ENCODE results near the gene GAD1.

Gene GAD1

DNA sequence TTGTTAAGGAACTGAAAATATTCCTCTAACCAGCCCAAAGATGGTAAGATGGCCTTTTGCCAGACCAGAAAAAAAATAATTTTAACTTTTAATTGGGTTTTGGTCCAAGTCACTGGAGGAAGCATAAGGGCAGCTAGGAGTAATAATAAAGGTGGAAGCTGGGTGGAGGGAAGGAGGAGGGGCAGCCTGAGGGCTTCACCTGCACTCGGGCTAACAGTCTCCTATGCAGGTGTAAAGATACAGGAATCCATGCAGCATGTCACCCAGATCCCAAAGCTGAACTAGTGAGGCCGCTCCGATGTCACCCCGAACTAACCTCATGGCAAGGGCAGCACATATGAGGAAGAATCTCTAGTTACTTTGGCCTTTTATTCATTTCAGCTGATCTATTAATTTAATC lies 75.2 kb downstream of the GAD1 start:
- no peak overlapping the region for H3K4me3 ChIP-seq (ENCODE audit: low read length)
- no peak for DNase-seq (ENCODE audit: low read depth)
- TF ChIP-seq, protein P1, sequence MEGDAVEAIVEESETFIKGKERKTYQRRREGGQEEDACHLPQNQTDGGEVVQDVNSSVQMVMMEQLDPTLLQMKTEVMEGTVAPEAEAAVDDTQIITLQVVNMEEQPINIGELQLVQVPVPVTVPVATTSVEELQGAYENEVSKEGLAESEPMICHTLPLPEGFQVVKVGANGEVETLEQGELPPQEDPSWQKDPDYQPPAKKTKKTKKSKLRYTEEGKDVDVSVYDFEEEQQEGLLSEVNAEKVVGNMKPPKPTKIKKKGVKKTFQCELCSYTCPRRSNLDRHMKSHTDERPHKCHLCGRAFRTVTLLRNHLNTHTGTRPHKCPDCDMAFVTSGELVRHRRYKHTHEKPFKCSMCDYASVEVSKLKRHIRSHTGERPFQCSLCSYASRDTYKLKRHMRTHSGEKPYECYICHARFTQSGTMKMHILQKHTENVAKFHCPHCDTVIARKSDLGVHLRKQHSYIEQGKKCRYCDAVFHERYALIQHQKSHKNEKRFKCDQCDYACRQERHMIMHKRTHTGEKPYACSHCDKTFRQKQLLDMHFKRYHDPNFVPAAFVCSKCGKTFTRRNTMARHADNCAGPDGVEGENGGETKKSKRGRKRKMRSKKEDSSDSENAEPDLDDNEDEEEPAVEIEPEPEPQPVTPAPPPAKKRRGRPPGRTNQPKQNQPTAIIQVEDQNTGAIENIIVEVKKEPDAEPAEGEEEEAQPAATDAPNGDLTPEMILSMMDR (conservative IDR thresholded peaks at IDR 0.05; ENCODE audit: low read depth, low read length): no peak

- TF ChIP-seq, protein P1 (conservative IDR thresholded peaks at IDR 0.05; ENCODE audit: low read depth, low read length): no peak
- H3K4me3 ChIP-seq (ENCODE audit: low read length): no peak overlapping the region
- DNase-seq (ENCODE audit: low read depth): no peak
Observed at GRCh38 chr2:170892391-170892951, 75.8 kb downstream of the GAD1 start.

DNA sequence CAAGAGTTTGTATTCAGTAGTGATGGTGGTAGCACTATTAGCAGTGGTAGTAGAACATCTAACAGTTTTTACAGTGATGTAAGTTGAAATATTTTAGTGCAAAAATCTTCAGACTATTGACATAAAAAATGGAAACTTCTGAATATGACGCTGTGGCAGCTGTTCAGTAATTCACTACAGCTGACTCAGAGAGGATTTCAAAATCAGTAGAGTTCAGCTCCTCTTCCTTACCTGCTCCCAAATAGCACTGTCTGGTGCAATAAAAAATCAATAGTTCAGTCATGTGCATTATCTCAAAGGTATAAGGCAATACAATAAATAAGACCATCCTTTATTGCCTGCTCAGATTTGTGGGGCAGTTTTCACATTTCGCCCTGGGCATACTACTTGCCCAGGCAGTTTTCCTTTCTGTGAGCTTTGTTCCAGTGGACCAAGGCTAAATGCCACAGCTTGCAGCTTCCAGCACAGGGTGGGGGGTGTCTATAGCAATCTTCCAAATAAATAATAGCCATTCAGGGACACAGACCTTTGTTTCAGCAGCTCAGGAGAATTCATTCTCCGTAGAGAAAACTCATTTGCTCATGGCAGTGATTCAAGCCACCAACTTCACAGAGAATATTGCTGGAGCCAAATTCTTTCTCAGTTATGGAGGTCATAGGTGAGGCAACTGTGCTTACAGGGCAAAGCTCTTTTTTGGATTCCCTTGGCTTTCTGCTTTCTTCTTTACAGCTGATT lies 78.5 kb downstream of the GAD1 start:
- no peak overlapping the region for H3K4me3 ChIP-seq (ENCODE audit: low read length)
- TF ChIP-seq, protein P1 (conservative IDR thresholded peaks at IDR 0.05; ENCODE audit: low read depth, low read length): no peak
- no peak for DNase-seq (ENCODE audit: low read depth)

GRCh38 chr2:170896622-170897021 lies 79.9 kb downstream of the GAD1 start:
- H3K4me3 ChIP-seq (ENCODE audit: low read length): no peak overlapping the region
- TF ChIP-seq, protein P1 (conservative IDR thresholded peaks at IDR 0.05; ENCODE audit: low read depth, low read length): no peak
- no peak for DNase-seq (ENCODE audit: low read depth)

- H3K4me3 ChIP-seq (ENCODE audit: low read length): no peak overlapping the region
- no peak for DNase-seq (ENCODE audit: low read depth)
- TF ChIP-seq, protein P1 (conservative IDR thresholded peaks at IDR 0.05; ENCODE audit: low read depth, low read length): no peak
Observed at GRCh38 chr2:170897108-170897507, 80.4 kb downstream of the GAD1 start.

- no peak for DNase-seq (ENCODE audit: low read depth)
- TF ChIP-seq, protein P1 (conservative IDR thresholded peaks at IDR 0.05; ENCODE audit: low read depth, low read length): no peak
- H3K4me3 ChIP-seq (ENCODE audit: low read length): no peak overlapping the region
Observed at GRCh38 chr2:170905864-170906263, 89.2 kb downstream of the GAD1 start.
